ENCODE data around the gene DUXB.

Gene DUXB

GRCh38 chr16:75701361-75701760 is at the start of gene DUXB:
TSS of gene DUXB (minus strand) at chr16:75701461. CDS start at chr16:75701418, 43 bp downstream.
- no peak for DNase-seq (ENCODE audit: low read depth in 2 of 2)

GRCh38 chr16:75750528-75750927 is 49.3 kb upstream of the DUXB start:
- no peak for DNase-seq (ENCODE audit: low read depth in 2 of 2)

- no peak for DNase-seq (ENCODE audit: low read depth in 2 of 2)
These were observed 45.1 kb upstream of the DUXB start for GRCh38 chr16:75746359-75746758.

- DNase-seq (ENCODE audit: low read depth in 2 of 2) = no peak
These were observed 44.6 kb upstream of the DUXB start for GRCh38 chr16:75745823-75746222.

- DNase-seq (ENCODE audit: low read depth in 2 of 2) = no peak
These were observed 44.0 kb upstream of the DUXB start for GRCh38 chr16:75745242-75745641.

GRCh38 chr16:75742424-75743047 is 41.3 kb upstream of the DUXB start:
- DNase-seq (ENCODE audit: low read depth in 2 of 2) = no peak

- no peak for DNase-seq (ENCODE audit: low read depth in 2 of 2)
These were observed 32.3 kb upstream of the DUXB start for GRCh38 chr16:75733305-75734211.

- no peak for DNase-seq (ENCODE audit: low read depth in 2 of 2)
These were observed 31.6 kb upstream of the DUXB start for GRCh38 chr16:75732871-75733270.

- DNase-seq (ENCODE audit: low read depth in 2 of 2) = no peak
These were observed 26.0 kb upstream of the DUXB start for GRCh38 chr16:75727221-75727620.

GRCh38 chr16:75726390-75726789 is 25.1 kb upstream of the DUXB start, which contains the start of gene CPHXL:
TSS of gene CPHXL (minus strand) at chr16:75726490. CDS start at chr16:75726442, 48 bp downstream.
- no peak for DNase-seq (ENCODE audit: low read depth in 2 of 2)

GRCh38 chr16:75718452-75718851 is 17.2 kb upstream of the DUXB start:
- no peak for DNase-seq (ENCODE audit: low read depth in 2 of 2)

GRCh38 chr16:75714661-75715060 is 13.4 kb upstream of the DUXB start:
- DNase-seq (ENCODE audit: low read depth in 2 of 2) = no peak

GRCh38 chr16:75710344-75710743 is 9.1 kb upstream of the DUXB start:
- no peak for DNase-seq (ENCODE audit: low read depth in 2 of 2)

- no peak for DNase-seq (ENCODE audit: low read depth in 2 of 2)
These were observed 2.0 kb upstream of the DUXB start for GRCh38 chr16:75703306-75703705.

- no peak for DNase-seq (ENCODE audit: low read depth in 2 of 2)
These were observed 981 bp upstream of the DUXB start for GRCh38 chr16:75702242-75702641.

GRCh38 chr16:75697571-75697970 is 3.7 kb downstream of the DUXB start:
- no peak for DNase-seq (ENCODE audit: low read depth in 2 of 2)

GRCh38 chr16:75695708-75696107 is 5.6 kb downstream of the DUXB start:
- DNase-seq (ENCODE audit: low read depth in 2 of 2) = no peak

GRCh38 chr16:75687361-75687760 is 13.9 kb downstream of the DUXB start:
- no peak for DNase-seq (ENCODE audit: low read depth in 2 of 2)

GRCh38 chr16:75682308-75682707 is 19.0 kb downstream of the DUXB start:
- no peak for DNase-seq (ENCODE audit: low read depth in 2 of 2)

GRCh38 chr16:75679366-75679765 is 21.9 kb downstream of the DUXB start:
- DNase-seq (ENCODE audit: low read depth in 2 of 2) = no peak

- DNase-seq (ENCODE audit: low read depth in 2 of 2) = no peak
These were observed 24.4 kb downstream of the DUXB start, which contains the start of gene CPHXL2 for GRCh38 chr16:75676909-75677308. TSS of gene CPHXL2 (minus strand) at chr16:75677009. CDS start at chr16:75676999, 10 bp downstream.

GRCh38 chr16:75667503-75667902 is 33.8 kb downstream of the DUXB start:
- no peak for DNase-seq (ENCODE audit: low read depth in 2 of 2)

GRCh38 chr16:75660726-75661302 is 40.4 kb downstream of the DUXB start:
- DNase-seq (ENCODE audit: low read depth in 2 of 2) = no peak
